ENCODE results near the gene WDR73. TPM values are rescaled to one million over a fixed set of nuclear protein-coding genes. Genes with fewer than 3 reads are reported as not detected.

The WDR73 gene
- total and polyA plus RNA-seq, 9 of the 15 experiments (the other 6 are each of a cell fraction or from before 2014, with no cell fraction given) = 9.2 to 25.4 (median 21.7) TPM

GRCh38 chr15:84658080-84658787, 4.2 kb upstream of the WDR73 start, which contains the start of gene NMB:
NMB (minus strand) TSS chr15:84658199; CDS start chr15:84658152, 47 bp downstream.
- no TSS peak for BruUV-seq (replicated peaks)
- no peaks in the 10 kb centered on the region for H3K9me3 ChIP-seq (replicated peaks; ENCODE audit: control insufficient read depth, insufficient read depth, low read depth, low read length)
- in situ Hi-C loops (cut with MboI) (no loop called here), intact Hi-C loops (cut with micrococcal nuclease) (no loop called here)
- H3K27me3 ChIP-seq (ENCODE audit: control insufficient read depth in 2 of 2, insufficient read depth in 2 of 2, low read length in 2 of 2) = no peaks in the 10 kb centered on the region
- CTCF ChIA-PET (ENCODE audit: low intra/inter-chr PET ratio) = no interaction called here
- 0 out of 4 replicates have a peak within 1 kb of the TSS, but pooled peaks of 1 of the 2 experiments have one; percentile 6 for H3K9ac ChIP-seq (ENCODE audit: insufficient read depth in 1 of 2, low read depth in 2 of 2, low read length in 2 of 2)
- H3K27ac ChIP-seq (ENCODE audit: extremely low read depth, low read depth, low read length) = no peak within 1 kb of the TSS
- no peak for TF ChIP-seq USF1 (CRISPR knock-in tag; IDR thresholded peaks at IDR 0.05)
- peak; percentile 60; the same call in 1 of the 2 replicates for TF ChIP-seq POLR2G (IDR thresholded peaks at IDR 0.05; ENCODE audit: low read depth, low read length)
- peaks cover 4 to 19% of the 10 kb centered on the region in 2 experiments; a peak in 3 of 5 replicates for H3K4me1 ChIP-seq (replicated peaks in 1 of 2; ENCODE audit: control insufficient read depth in 2 of 2, insufficient read depth in 2 of 2, low read length in 2 of 2)
- no peak within 1 kb of the TSS for H3K4me3 ChIP-seq
- no peak for DNase-seq (ENCODE audit: extremely low read depth in 1 of 4, low spot score in 3 of 4)
- no peak within 1 kb of the TSS for H3K4me2 ChIP-seq (ENCODE audit: insufficient read depth, low read length)
- FAIRE-seq = no peak
- no peaks in the 10 kb centered on the region for H4K20me1 ChIP-seq (replicated peaks; ENCODE audit: control insufficient read depth, insufficient read depth, low read length)
- 92% methylated on average over 26 of the region's 61 CpGs for WGBS (ENCODE audit: insufficient coverage, low coverage, missing lambda C conversion rate)
- POLR2A ChIA-PET = interaction anchor here (0.5 kb wide), 1 partner anchor 225 kb away, joined by 3 read pairs; no protein-coding TSS in a partner anchor
- peaks cover 4% of the 10 kb centered on the region; the same call in 2 of the 3 replicates for H3K36me3 ChIP-seq (ENCODE audit: control insufficient read depth, insufficient read depth, low read length)
- H3K79me2 ChIP-seq (ENCODE audit: control insufficient read depth, insufficient read depth, low read length) = peaks cover 9% of the 10 kb centered on the region
- no peak for ATAC-seq
- H2AFZ ChIP-seq (ENCODE audit: low read depth, low read length) = no peak within 1 kb of the TSS
- no peaks in the 10 kb centered on the region for H3K9me1 ChIP-seq (ENCODE audit: control insufficient read depth, insufficient read depth, low read length)

GRCh38 chr15:84657748-84658079, 3.6 kb upstream of the WDR73 start:
- H2AFZ ChIP-seq (ENCODE audit: low read depth, low read length) = no peak overlapping the region
- POLR2A ChIA-PET = interaction anchor here (1.3 kb wide), 1 partner anchor 9 kb away, joined by 3 read pairs; no protein-coding TSS in a partner anchor
- peaks cover 14% of the 10 kb centered on the region for H3K79me2 ChIP-seq (ENCODE audit: control insufficient read depth, insufficient read depth, low read length)
- no peak for TF ChIP-seq ZNF436 (CRISPR knock-in tag; IDR thresholded peaks at IDR 0.05)
- no peak for TF ChIP-seq YY1 (IDR thresholded peaks at IDR 0.05; ENCODE audit: borderline replicate concordance in 1 of 3, control insufficient read depth in 1 of 3, extremely low read depth in 1 of 3, insufficient read depth in 3 of 3, insufficient read length in 1 of 3, insufficient replicate concordance in 2 of 3, low read depth in 1 of 3, low read length in 2 of 3)
- no peak for TF ChIP-seq THRA (IDR thresholded peaks at IDR 0.05)
- TF ChIP-seq ZNF146 (CRISPR knock-in tag; IDR thresholded peaks at IDR 0.05; ENCODE audit: unreplicated experiment) = no peak
- no peak for TF ChIP-seq CCAR2 (IDR thresholded peaks at IDR 0.05; ENCODE audit: low read depth, low read length)
- TF ChIP-seq C11orf30 (IDR thresholded peaks at IDR 0.05; ENCODE audit: low read depth) = no peak
- no peak for TF ChIP-seq ADNP (tag; IDR thresholded peaks at IDR 0.05)
- no peak for TF ChIP-seq ZNF347 (CRISPR knock-in tag; IDR thresholded peaks at IDR 0.05; ENCODE audit: low read depth)
- TF ChIP-seq SAFB2 (IDR thresholded peaks at IDR 0.05; ENCODE audit: borderline replicate concordance, low read depth, low read length, severe bottlenecking) = no peak
- TF ChIP-seq PCBP2 (IDR thresholded peaks at IDR 0.05; ENCODE audit: low read depth, low read length, poor library complexity, severe bottlenecking) = no peak

More at GRCh38 chr15:84657748-84658079, 3.6 kb upstream of the WDR73 start:
- Histone ChIP-seq H3K9ac (ENCODE audit: insufficient read depth in 1 of 2, low read depth in 2 of 2, low read length in 2 of 2) (no peak overlapping the region), H3K4me2 (ENCODE audit: insufficient read depth, low read length) (no peak overlapping the region), H3K4me1 (replicated peaks in 1 of 2; ENCODE audit: control insufficient read depth in 2 of 2, insufficient read depth in 2 of 2, low read length in 2 of 2) (peaks cover 6 to 24% of the 10 kb centered on the region in 2 experiments; a peak in 3 of 5 replicates), H3K27ac (ENCODE audit: extremely low read depth, low read depth, low read length) (no peak overlapping the region), H3K9me1 (ENCODE audit: control insufficient read depth, insufficient read depth, low read length) (no peaks in the 10 kb centered on the region), H3K36me3 (ENCODE audit: control insufficient read depth, insufficient read depth, low read length) (peaks cover 5% of the 10 kb centered on the region; the same call in 2 of the 3 replicates), H3K9me3 (replicated peaks; ENCODE audit: control insufficient read depth, insufficient read depth, low read depth, low read length) (no peaks in the 10 kb centered on the region), H3K27me3 (ENCODE audit: control insufficient read depth in 2 of 2, insufficient read depth in 2 of 2, low read length in 2 of 2) (no peaks in the 10 kb centered on the region), H4K20me1 (replicated peaks; ENCODE audit: control insufficient read depth, insufficient read depth, low read length) (no peaks in the 10 kb centered on the region), H3K4me3 (no peak overlapping the region)
- DNase-seq (ENCODE audit: extremely low read depth in 1 of 4, low spot score in 3 of 4) (no peak), FAIRE-seq (no peak), ATAC-seq (no peak)
- BruUV-seq (replicated peaks) = no TSS peak
- in situ Hi-C loops (cut with MboI) = no loop called here
- WGBS (ENCODE audit: insufficient coverage, low coverage, missing lambda C conversion rate) = 93% methylated on average over 16 of the region's 17 CpGs
- CTCF ChIA-PET (ENCODE audit: low intra/inter-chr PET ratio) = no interaction called here
- intact Hi-C loops (cut with micrococcal nuclease) = no loop called here
